DND-41 (cell line): ENCODE measurements around the gene COPG2.

ENCODE experiments used
- EZH2 ChIP-seq: IDR thresholded peaks from 3 replicates; pipeline ENCODE4 v1.6.1; 2012; ENCODE audit warnings: borderline replicate concordance, low read depth, mild to moderate bottlenecking, moderate library complexity, low read length, inconsistent platforms; ENCODE audit not compliant: severe bottlenecking
- TF ChIP-seq, protein P1 (sequence below): IDR thresholded peaks from 2 replicates; pipeline ENCODE4 v1.5.1; 2012; ENCODE audit warnings: borderline replicate concordance, low read length, moderate library complexity, mild to moderate bottlenecking; ENCODE audit not compliant: poor library complexity, severe bottlenecking; ENCODE audit errors: extremely low read depth

DNA sequence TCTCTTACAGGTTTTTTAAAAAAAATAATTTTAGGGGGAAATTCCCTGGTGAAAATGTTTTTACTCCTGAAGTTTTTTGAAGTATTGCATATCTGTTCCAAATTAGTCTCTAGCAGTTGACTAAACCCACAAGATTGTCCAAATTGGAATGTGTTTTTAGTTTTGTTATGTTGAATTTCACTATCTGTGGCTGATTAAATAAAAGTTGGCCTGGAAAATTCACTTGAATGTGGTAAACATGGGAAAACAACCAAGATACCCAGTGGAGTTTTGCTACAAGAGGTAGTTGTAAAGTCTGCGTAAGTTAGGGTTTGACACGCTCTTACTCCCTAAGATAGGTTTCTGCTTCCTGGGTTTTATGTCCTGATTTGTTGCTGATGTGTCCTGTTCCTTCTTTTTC is 14.5 kb upstream of the COPG2 start:
- TF ChIP-seq, protein P1, sequence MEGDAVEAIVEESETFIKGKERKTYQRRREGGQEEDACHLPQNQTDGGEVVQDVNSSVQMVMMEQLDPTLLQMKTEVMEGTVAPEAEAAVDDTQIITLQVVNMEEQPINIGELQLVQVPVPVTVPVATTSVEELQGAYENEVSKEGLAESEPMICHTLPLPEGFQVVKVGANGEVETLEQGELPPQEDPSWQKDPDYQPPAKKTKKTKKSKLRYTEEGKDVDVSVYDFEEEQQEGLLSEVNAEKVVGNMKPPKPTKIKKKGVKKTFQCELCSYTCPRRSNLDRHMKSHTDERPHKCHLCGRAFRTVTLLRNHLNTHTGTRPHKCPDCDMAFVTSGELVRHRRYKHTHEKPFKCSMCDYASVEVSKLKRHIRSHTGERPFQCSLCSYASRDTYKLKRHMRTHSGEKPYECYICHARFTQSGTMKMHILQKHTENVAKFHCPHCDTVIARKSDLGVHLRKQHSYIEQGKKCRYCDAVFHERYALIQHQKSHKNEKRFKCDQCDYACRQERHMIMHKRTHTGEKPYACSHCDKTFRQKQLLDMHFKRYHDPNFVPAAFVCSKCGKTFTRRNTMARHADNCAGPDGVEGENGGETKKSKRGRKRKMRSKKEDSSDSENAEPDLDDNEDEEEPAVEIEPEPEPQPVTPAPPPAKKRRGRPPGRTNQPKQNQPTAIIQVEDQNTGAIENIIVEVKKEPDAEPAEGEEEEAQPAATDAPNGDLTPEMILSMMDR, result no peak
- no peak for TF ChIP-seq EZH2
